Activated CD8-positive, alpha-beta memory T cell treated with anti-CD3 and anti-CD28 coated beads for 4 hours (primary cell): ENCODE results near the gene TANGO2.

Source experiments
- DNase-seq, 2 donors: peaks; one replicate each; pipeline ENCODE4 v3.0.0-alpha.2; 2020; ENCODE audit warnings: low read depth in 2 of 2

TANGO2 gene

GRCh38 chr22:20026996-20027601, 6.2 kb downstream of the TANGO2 start:
- DNase-seq = no peak

- no peak for DNase-seq
Measured at GRCh38 chr22:20027966-20028854, 7.3 kb downstream of the TANGO2 start.

GRCh38 chr22:20028855-20029549, 8.1 kb downstream of the TANGO2 start:
- no peak for DNase-seq

- DNase-seq = no peak
Measured at GRCh38 chr22:20029550-20030225, 8.8 kb downstream of the TANGO2 start.

- DNase-seq = no peak
Measured at GRCh38 chr22:20031732-20032406, 11.0 kb downstream of the TANGO2 start.

- no peak for DNase-seq
Measured at GRCh38 chr22:20032407-20032991, 11.6 kb downstream of the TANGO2 start.

- DNase-seq = no peak
Measured at GRCh38 chr22:20033045-20033706, 12.3 kb downstream of the TANGO2 start.

- DNase-seq = no peak
Measured at GRCh38 chr22:20034143-20034542, 13.2 kb downstream of the TANGO2 start.

- no peak for DNase-seq
Measured at GRCh38 chr22:20035375-20036083, 14.6 kb downstream of the TANGO2 start.

- no peak for DNase-seq
Measured at GRCh38 chr22:20036084-20036482, 15.2 kb downstream of the TANGO2 start.

- DNase-seq = no peak
Measured at GRCh38 chr22:20036535-20037392, 15.9 kb downstream of the TANGO2 start.

GRCh38 chr22:20037419-20037818, 16.5 kb downstream of the TANGO2 start:
- DNase-seq = no peak

GRCh38 chr22:20038574-20038973, 17.7 kb downstream of the TANGO2 start:
- no peak for DNase-seq

- DNase-seq = no peak
Measured at GRCh38 chr22:20039683-20040325, 18.9 kb downstream of the TANGO2 start.

GRCh38 chr22:20040327-20041200, 19.7 kb downstream of the TANGO2 start:
- DNase-seq = no peak

GRCh38 chr22:20043057-20043996, 22.4 kb downstream of the TANGO2 start:
- DNase-seq = no peak
